ENCODE data around the gene SLC35F3.

GRCh38 chr1:234170622-234171021 is 266.1 kb downstream of the SLC35F3 start:
- no peak for TF ChIP-seq EP300 (conservative IDR thresholded peaks at IDR 0.05; ENCODE audit: poor library complexity, severe bottlenecking)
- no peak for TF ChIP-seq TAF1 (IDR thresholded peaks at IDR 0.05; ENCODE audit: low read depth)
- no peak for TF ChIP-seq RAD21 (conservative IDR thresholded peaks at IDR 0.05)
